H1 (cell line): ENCODE results near the gene JAKMIP2. TPM values are rescaled to one million over a fixed set of nuclear protein-coding genes. Genes with fewer than 3 reads are reported as not detected.

ENCODE experiments used
- CTCF ChIA-PET: fragments of 300-600 bp; sonication (Branson Sonifier 250); formaldehyde crosslinking; loops from one replicate; lab custom pipeline; 2021; ENCODE audit not compliant: partially characterized antibody; lab: Charles Lee
- POLR2A ChIA-PET: fragments of 300-600 bp; sonication (Branson Sonifier 250); formaldehyde crosslinking; loops from one replicate; lab custom pipeline; 2021; ENCODE audit warnings: inconsistent platforms; ENCODE audit not compliant: partially characterized antibody; lab: Charles Lee
- DNase-seq, 2 experiments: peaks; one replicate each; pipeline versions ENCODE4 v3.0.0 to v3.0.0-alpha.2; 2010 to 2022; ENCODE audit warnings: low spot score in 2 of 2, low read depth in 1 of 2, mixed read lengths in 1 of 2
- FAIRE-seq: peaks from 2 replicates; lab custom pipeline; 2011; peaks lifted over from hg19 to GRCh38; lab: Jason Lieb, UNC
- H2AFZ ChIP-seq: 2 replicates; pipeline ENCODE4 v1.8.1; 2012; ENCODE audit warnings: low read length, inconsistent platforms
- H2AK5ac ChIP-seq: 2 replicates; pipeline ENCODE4 v1.6.1; 2013; ENCODE audit warnings: low read depth, low read length
- H2BK120ac ChIP-seq: replicated peaks from 2 replicates; pipeline ENCODE3; 2013; ENCODE audit warnings: low read depth, low read length, inconsistent platforms
- H2BK12ac ChIP-seq: 2 replicates; pipeline ENCODE4 v1.6.1; 2013; ENCODE audit warnings: low read depth, low read length
- H2BK15ac ChIP-seq: 2 replicates; pipeline ENCODE4 v1.6.1; 2013; ENCODE audit warnings: low read length
- H2BK20ac ChIP-seq: 2 replicates; pipeline ENCODE4 v1.6.1; 2013; ENCODE audit warnings: low read length
- H2BK5ac ChIP-seq: 2 replicates; pipeline ENCODE4 v1.6.1; 2013; ENCODE audit warnings: low read depth, low read length
- H3K14ac ChIP-seq: 2 replicates; pipeline ENCODE4 v1.6.1; 2013; ENCODE audit warnings: inconsistent platforms; ENCODE audit not compliant: insufficient read length
- H3K18ac ChIP-seq: 2 replicates; pipeline ENCODE4 v1.6.1; 2013; ENCODE audit warnings: low read length; ENCODE audit errors: extremely low read depth
- H3K23ac ChIP-seq: 2 replicates; pipeline ENCODE4 v1.6.1; 2013; ENCODE audit warnings: inconsistent platforms; ENCODE audit not compliant: insufficient read length
- H3K23me2 ChIP-seq: 2 replicates; pipeline ENCODE4 v1.6.1; 2013; ENCODE audit warnings: low read depth, low read length
- H3K27ac ChIP-seq: 2 replicates; pipeline ENCODE4 v1.6.1; 2011; ENCODE audit warnings: low read depth, low read length, inconsistent platforms
- H3K27me3 ChIP-seq, 4 experiments: replicated peaks in 1 of 4; 1 replicate in 1 of 4; 2 replicates in 3 of 4; pipeline versions ENCODE4 v1.6.1 to v1.8.1; 2011 to 2013; ENCODE audit warnings: low read length in 3 of 4, mild to moderate bottlenecking in 3 of 4, inconsistent platforms in 2 of 4, mixed read lengths in 2 of 4, moderate library complexity in 1 of 4; ENCODE audit not compliant: control insufficient read depth in 3 of 4, insufficient read depth in 3 of 4; ENCODE audit errors: extremely low read depth in 1 of 4
- H3K36me3 ChIP-seq, 4 experiments: 2 replicates each; pipeline versions ENCODE4 v1.6.1 to v1.8.1; 2011 to 2013; ENCODE audit warnings: mild to moderate bottlenecking in 4 of 4, low read length in 3 of 4, moderate library complexity in 2 of 4, control low read depth in 1 of 4, inconsistent platforms in 1 of 4; ENCODE audit not compliant: insufficient read depth in 4 of 4, control insufficient read depth in 2 of 4
- H3K4ac ChIP-seq: replicated peaks from 2 replicates; pipeline ENCODE3; 2013; ENCODE audit warnings: low read length, low read depth, mixed read lengths, inconsistent platforms; ENCODE audit not compliant: insufficient read length
- H3K4me1 ChIP-seq, 4 experiments: replicated peaks in 1 of 4; 1 replicate in 1 of 4; 2 replicates in 3 of 4; pipeline versions ENCODE4 v1.6.1 to v1.8.1; 2011 to 2013; ENCODE audit warnings: low read length in 3 of 4, inconsistent platforms in 2 of 4, mixed read lengths in 1 of 4; ENCODE audit not compliant: insufficient read depth in 4 of 4, control insufficient read depth in 3 of 4
- H3K4me2 ChIP-seq, 2 experiments: 2 replicates each; pipeline versions ENCODE4 v1.6.1 to v1.8.1; 2011 to 2013; ENCODE audit warnings: low read depth in 2 of 2, low read length in 2 of 2, control low read depth in 1 of 2, inconsistent platforms in 1 of 2, mild to moderate bottlenecking in 1 of 2; ENCODE audit not compliant: insufficient read depth in 1 of 2
- H3K4me3 ChIP-seq, 4 experiments: fragments of 200-600, 300-600 bp in 1 of 4; sonication (generic), shearing (Covaris generic), sonication (Bioruptor Twin) in 1 of 4; 2 replicates each; pipeline versions ENCODE4 v1.5.1 to v1.8.1; 2011 to 2016; ENCODE audit warnings: low read length in 4 of 4, low read depth in 3 of 4, control low read depth in 2 of 4, inconsistent platforms in 2 of 4, mild to moderate bottlenecking in 2 of 4, mixed read lengths in 1 of 4, moderate library complexity in 1 of 4; ENCODE audit not compliant: insufficient read depth in 2 of 4; ENCODE audit errors: extremely low read depth in 1 of 4
- H3K56ac ChIP-seq: replicated peaks from 2 replicates; pipeline ENCODE3; 2013; ENCODE audit warnings: low read depth, mild to moderate bottlenecking, mixed read lengths, low read length, inconsistent platforms; ENCODE audit not compliant: insufficient read length
- H3K79me1 ChIP-seq: 2 replicates; pipeline ENCODE4 v1.6.1; 2013; ENCODE audit warnings: low read depth, low read length, control low read depth
- H3K79me2 ChIP-seq, 2 experiments: 2 replicates each; pipeline versions ENCODE4 v1.6.1 to v1.8.1; 2012 to 2013; ENCODE audit warnings: low read length in 2 of 2, mild to moderate bottlenecking in 2 of 2, inconsistent platforms in 1 of 2; ENCODE audit not compliant: insufficient read depth in 2 of 2, control insufficient read depth in 1 of 2
- H3K9ac ChIP-seq, 4 experiments: replicated peaks in 1 of 4; 1 replicate in 1 of 4; 2 replicates in 3 of 4; pipeline versions ENCODE4 v1.6.1 to v1.8.1; 2011 to 2013; ENCODE audit warnings: low read depth in 3 of 4, low read length in 3 of 4, control low read depth in 2 of 4, mild to moderate bottlenecking in 2 of 4, moderate library complexity in 2 of 4, inconsistent platforms in 1 of 4; ENCODE audit errors: extremely low read depth in 1 of 4
- H3K9me3 ChIP-seq, 2 experiments: 2 replicates each; pipeline versions ENCODE4 v1.6.1 to v1.8.1; 2012 to 2013; ENCODE audit warnings: mild to moderate bottlenecking in 2 of 2, moderate library complexity in 2 of 2, control low read depth in 1 of 2, inconsistent platforms in 1 of 2, low read depth in 1 of 2, low read length in 1 of 2, mixed read lengths in 1 of 2; ENCODE audit not compliant: insufficient read depth in 2 of 2
- H4K20me1 ChIP-seq, 2 experiments: replicated peaks in 1 of 2; 2 replicates each; pipeline versions ENCODE3 to v1.8.1; 2011 to 2013; ENCODE audit warnings: inconsistent platforms in 2 of 2, low read length in 2 of 2, mild to moderate bottlenecking in 1 of 2; ENCODE audit not compliant: insufficient read depth in 2 of 2, control insufficient read depth in 1 of 2
- H4K5ac ChIP-seq: 2 replicates; pipeline ENCODE4 v1.6.1; 2013; ENCODE audit warnings: low read length, low read depth, mixed read lengths, inconsistent platforms; ENCODE audit not compliant: insufficient read length
- H4K8ac ChIP-seq: 2 replicates; pipeline ENCODE4 v1.8.0; 2013; ENCODE audit warnings: mild to moderate bottlenecking, moderate library complexity, low read length, inconsistent platforms; ENCODE audit not compliant: insufficient read depth; ENCODE audit errors: extremely low read depth
- H4K91ac ChIP-seq: replicated peaks from 2 replicates; pipeline ENCODE3; 2013; ENCODE audit warnings: low read length, mixed read lengths, inconsistent platforms; ENCODE audit not compliant: insufficient read length
- BACH1 ChIP-seq: IDR thresholded peaks from 2 replicates; pipeline ENCODE4 v1.6.1; 2012; ENCODE audit warnings: low read length, improper control_type of control experiment
- CBX5 ChIP-seq: fragments of 300-800, 300-1000 bp; sonication (generic); IDR thresholded peaks from 2 replicates; pipeline ENCODE4 v1.7.1; 2016; ENCODE audit warnings: antibody characterized with exemption, low read length, low read depth
- JUND ChIP-seq: IDR thresholded peaks from 2 replicates; pipeline ENCODE4 v1.6.1; 2011; ENCODE audit warnings: mild to moderate bottlenecking, improper control_type of control experiment, low read length
- WGBS, 2 experiments: shearing (Covaris generic) in 1 of 2; methylation state at CpG; one replicate each; pipeline versions ENCODE4 v1.1.6 to v1.1.7; 2013 to 2015; ENCODE audit warnings: low lambda C conversion rate in 2 of 2, mixed read lengths in 2 of 2, inconsistent platforms in 1 of 2, low coverage in 1 of 2, missing lambda C conversion rate in 1 of 2; ENCODE audit not compliant: insufficient replicate concordance in 2 of 2, insufficient coverage in 1 of 2, insufficient read length in 1 of 2; ENCODE audit errors: extremely low coverage in 1 of 2, missing lambda C conversion rate in 1 of 2; 5-methylcytosine and 5-hydroxymethylcytosine counted together
- polyA plus RNA-seq, 7 experiments: library from polyadenylated mRNA; depleted of rRNA in 3 of 7; stranded (reverse) in 5 of 7; unstranded in 2 of 7; fragments of >200 nt in 5 of 7; fragments of 200-250 nt in 2 of 7; gene quantifications; 1 replicate in 5 of 7; 2 replicates in 1 of 7; 4 replicates in 1 of 7; pipeline versions ENCODE4 v1.2.1 to v1.2.3, GENCODE V29; 2011 to 2013; ENCODE audit warnings: missing spikeins in 2 of 7, mixed read lengths in 2 of 7
- total RNA-seq: library from RNA; stranded (reverse); fragmentation: NEBNext Ultra II Directional; extraction: Animal tissue kit (Norgen Biotek cat#: 25700); gene quantifications from 2 replicates; pipeline ENCODE4 v1.2.1, GENCODE V29; 2021

The JAKMIP2 gene
- total and polyA plus RNA-seq, 2 of the 8 experiments (the other 6 are each of a cell fraction or from before 2014, with no cell fraction given): 2.4 to 13.6 TPM

GRCh38 chr5:147539053-147539452 is 243.5 kb downstream of the JAKMIP2 start:
- FAIRE-seq (no peak), DNase-seq (no peak)
- no peaks in the 10 kb centered on the region for H3K79me2 ChIP-seq
- H3K27ac ChIP-seq: no peak overlapping the region
- H4K91ac ChIP-seq: no peak overlapping the region
- WGBS, 2 experiments: 88% methylated on average over 1 of the region's 1 CpG; no CpG with 5 or more reads in 1 of the 2 experiments
- H3K56ac ChIP-seq: no peak overlapping the region
- H2BK12ac ChIP-seq: no peak overlapping the region
- H3K23ac ChIP-seq: no peak overlapping the region
- POLR2A ChIA-PET: no interaction called here
- H3K9me3 ChIP-seq: no peaks in the 10 kb centered on the region
- TF ChIP-seq CBX5: no peak
- TF ChIP-seq JUND: no peak
- TF ChIP-seq BACH1: no peak
- H3K4me1 ChIP-seq: no peaks in the 10 kb centered on the region
- no peaks in the 10 kb centered on the region for H3K27me3 ChIP-seq
- H3K79me1 ChIP-seq: no peaks in the 10 kb centered on the region
- H2BK20ac ChIP-seq: no peak overlapping the region
- H3K18ac ChIP-seq: no peak overlapping the region
- no peaks in the 10 kb centered on the region for H3K23me2 ChIP-seq
- no peak overlapping the region for H2AK5ac ChIP-seq
- no peak overlapping the region for H3K4ac ChIP-seq
- no peak overlapping the region for H3K9ac ChIP-seq
- CTCF ChIA-PET: interaction anchor here (0.7 to 6.1 kb wide), 9 partner anchors 10 to 74 kb away, joined by 3 to 27 read pairs (median 5); partner anchors contain the start of gene DPYSL3
- H2BK5ac ChIP-seq: no peak overlapping the region
- H2AFZ ChIP-seq: no peak overlapping the region
- H3K4me2 ChIP-seq: no peak overlapping the region
- H3K14ac ChIP-seq: no peak overlapping the region
- H4K8ac ChIP-seq: no peak overlapping the region
- no peak overlapping the region for H2BK120ac ChIP-seq
- H3K36me3 ChIP-seq: no peaks in the 10 kb centered on the region
- no peak overlapping the region for H4K5ac ChIP-seq
- H3K4me3 ChIP-seq: no peak overlapping the region
- H2BK15ac ChIP-seq: no peak overlapping the region
- no peaks in the 10 kb centered on the region for H4K20me1 ChIP-seq
